ENCODE data around the gene CYP4F12. TPM values are rescaled to one million over a fixed set of nuclear protein-coding genes. Genes with fewer than 3 reads are reported as not detected.

The CYP4F12 gene
- total and polyA plus RNA-seq, 2 of the 8 experiments (the other 6 are each of a cell fraction or from before 2014, with no cell fraction given): not detected

GRCh38 chr19:15623711-15624318 lies 49.1 kb upstream of the CYP4F12 start:
- no peak overlapping the region for H2BK12ac ChIP-seq (ENCODE audit: low read depth, low read length)
- no peak overlapping the region for H3K23ac ChIP-seq (ENCODE audit: insufficient read length)
- H3K4ac ChIP-seq (replicated peaks; ENCODE audit: insufficient read length, low read depth, low read length): no peak overlapping the region
- ChIA-PET CTCF (ENCODE audit: partially characterized antibody) (no interaction called here), POLR2A (ENCODE audit: partially characterized antibody) (no interaction called here)
- no peak overlapping the region for H3K4me3 ChIP-seq (ENCODE audit: extremely low read depth in 1 of 4, insufficient read depth in 2 of 4, low read depth in 3 of 4, low read length in 4 of 4)
- no peaks in the 10 kb centered on the region for H4K20me1 ChIP-seq (replicated peaks in 1 of 2; ENCODE audit: control insufficient read depth in 1 of 2, insufficient read depth in 2 of 2, low read length in 2 of 2)
- H3K9ac ChIP-seq (replicated peaks in 1 of 4; ENCODE audit: extremely low read depth in 1 of 4, low read depth in 3 of 4, low read length in 3 of 4): no peak overlapping the region
- H4K5ac ChIP-seq (ENCODE audit: insufficient read length, low read depth, low read length): no peak overlapping the region
- H4K8ac ChIP-seq (ENCODE audit: extremely low read depth, insufficient read depth, low read length): no peak overlapping the region
- no peaks in the 10 kb centered on the region for H3K79me1 ChIP-seq (ENCODE audit: low read depth, low read length)
- H2BK15ac ChIP-seq (ENCODE audit: low read length): no peak overlapping the region
- H3K27ac ChIP-seq (ENCODE audit: low read depth, low read length): no peak overlapping the region
- no peaks in the 10 kb centered on the region for H3K27me3 ChIP-seq (replicated peaks in 1 of 4; ENCODE audit: control insufficient read depth in 3 of 4, extremely low read depth in 1 of 4, insufficient read depth in 3 of 4, low read length in 3 of 4)
- peaks cover 62 to 70% of the 10 kb centered on the region in 2 experiments for H3K9me3 ChIP-seq (ENCODE audit: insufficient read depth in 2 of 2, low read depth in 1 of 2, low read length in 1 of 2)
- H3K18ac ChIP-seq (ENCODE audit: extremely low read depth, low read length): no peak overlapping the region
- H2AK5ac ChIP-seq (ENCODE audit: low read depth, low read length): no peak overlapping the region
- no peak overlapping the region for H3K4me2 ChIP-seq (ENCODE audit: insufficient read depth in 1 of 2, low read depth in 2 of 2, low read length in 2 of 2)
- WGBS, 2 experiments (ENCODE audit: extremely low coverage in 1 of 2, insufficient coverage in 1 of 2, insufficient read length in 1 of 2, insufficient replicate concordance in 2 of 2, low coverage in 1 of 2, low lambda C conversion rate in 2 of 2, missing lambda C conversion rate in 1 of 2): 74% methylated on average over 8 of the region's 9 CpGs; no CpG with 5 or more reads in 1 of the 2 experiments
- no peaks in the 10 kb centered on the region for H3K4me1 ChIP-seq (replicated peaks in 1 of 4; ENCODE audit: control insufficient read depth in 3 of 4, insufficient read depth in 4 of 4, low read length in 3 of 4)
- no peak for DNase-seq (ENCODE audit: low read depth in 1 of 2, low spot score in 2 of 2)
- FAIRE-seq: no peak
- no peak overlapping the region for H2BK120ac ChIP-seq (replicated peaks; ENCODE audit: low read depth, low read length)
- H3K56ac ChIP-seq (replicated peaks; ENCODE audit: insufficient read length, low read depth, low read length): no peak overlapping the region
- no peak overlapping the region for H4K91ac ChIP-seq (replicated peaks; ENCODE audit: insufficient read length, low read length)
- no peak overlapping the region for H2AFZ ChIP-seq (ENCODE audit: low read length)
- no peaks in the 10 kb centered on the region for H3K23me2 ChIP-seq (ENCODE audit: low read depth, low read length)
- H2BK20ac ChIP-seq (ENCODE audit: low read length): no peak overlapping the region
- no peaks in the 10 kb centered on the region for H3K36me3 ChIP-seq (ENCODE audit: control insufficient read depth in 2 of 4, insufficient read depth in 4 of 4, low read length in 3 of 4)
- H3K79me2 ChIP-seq (ENCODE audit: control insufficient read depth in 1 of 2, insufficient read depth in 2 of 2, low read length in 2 of 2): no peaks in the 10 kb centered on the region
- H2BK5ac ChIP-seq (ENCODE audit: low read depth, low read length): no peak overlapping the region
- no peak overlapping the region for H3K14ac ChIP-seq (ENCODE audit: insufficient read length)
- TF ChIP-seq SAP30 (IDR thresholded peaks at IDR 0.05; ENCODE audit: insufficient read depth, insufficient replicate concordance, low read length): no peak
- TF ChIP-seq JUND (IDR thresholded peaks at IDR 0.05; ENCODE audit: low read length): no peak
- no peak for TF ChIP-seq JUN (IDR thresholded peaks at IDR 0.05; ENCODE audit: low read depth, low read length)
- TF ChIP-seq ATF2 (IDR thresholded peaks at IDR 0.05; ENCODE audit: low read length): no peak
- no peak for TF ChIP-seq POLR2AphosphoS5 (IDR thresholded peaks at IDR 0.05; ENCODE audit: low read depth, low read length)
- no peak for TF ChIP-seq TAF1 (IDR thresholded peaks at IDR 0.05; ENCODE audit: low read depth, low read length)
- TF ChIP-seq NANOG (IDR thresholded peaks at IDR 0.05; ENCODE audit: insufficient read depth, low read depth, low read length, poor library complexity, severe bottlenecking): no peak
- TF ChIP-seq CREB1 (IDR thresholded peaks at IDR 0.05): no peak
- TF ChIP-seq PHF8 (conservative IDR thresholded peaks at IDR 0.05; ENCODE audit: low read depth, low read length): no peak
- TF ChIP-seq POLR2A (IDR thresholded peaks at IDR 0.05; ENCODE audit: control extremely low read depth in 1 of 2, low read depth in 2 of 2, low read length in 2 of 2): no peak
- TF ChIP-seq KDM1A (IDR thresholded peaks at IDR 0.05; ENCODE audit: borderline replicate concordance, low read length): no peak
- TF ChIP-seq GABPA (IDR thresholded peaks at IDR 0.05; ENCODE audit: borderline replicate concordance, insufficient read depth, low read length): no peak
